GM12801 (cell line): ENCODE results near the gene LITAF.

Experiments
- TF ChIP-seq, protein P1 (sequence below): IDR thresholded peaks from one replicate; pipeline ENCODE4 v1.5.1; 2011; ENCODE audit warnings: control low read depth; ENCODE audit not compliant: insufficient read length; ENCODE audit errors: extremely low read depth

LITAF gene

GRCh38 chr16:11571549-11571948 lies 15.2 kb downstream of the LITAF start:
- TF ChIP-seq, protein P1, sequence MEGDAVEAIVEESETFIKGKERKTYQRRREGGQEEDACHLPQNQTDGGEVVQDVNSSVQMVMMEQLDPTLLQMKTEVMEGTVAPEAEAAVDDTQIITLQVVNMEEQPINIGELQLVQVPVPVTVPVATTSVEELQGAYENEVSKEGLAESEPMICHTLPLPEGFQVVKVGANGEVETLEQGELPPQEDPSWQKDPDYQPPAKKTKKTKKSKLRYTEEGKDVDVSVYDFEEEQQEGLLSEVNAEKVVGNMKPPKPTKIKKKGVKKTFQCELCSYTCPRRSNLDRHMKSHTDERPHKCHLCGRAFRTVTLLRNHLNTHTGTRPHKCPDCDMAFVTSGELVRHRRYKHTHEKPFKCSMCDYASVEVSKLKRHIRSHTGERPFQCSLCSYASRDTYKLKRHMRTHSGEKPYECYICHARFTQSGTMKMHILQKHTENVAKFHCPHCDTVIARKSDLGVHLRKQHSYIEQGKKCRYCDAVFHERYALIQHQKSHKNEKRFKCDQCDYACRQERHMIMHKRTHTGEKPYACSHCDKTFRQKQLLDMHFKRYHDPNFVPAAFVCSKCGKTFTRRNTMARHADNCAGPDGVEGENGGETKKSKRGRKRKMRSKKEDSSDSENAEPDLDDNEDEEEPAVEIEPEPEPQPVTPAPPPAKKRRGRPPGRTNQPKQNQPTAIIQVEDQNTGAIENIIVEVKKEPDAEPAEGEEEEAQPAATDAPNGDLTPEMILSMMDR: no peak

DNA sequence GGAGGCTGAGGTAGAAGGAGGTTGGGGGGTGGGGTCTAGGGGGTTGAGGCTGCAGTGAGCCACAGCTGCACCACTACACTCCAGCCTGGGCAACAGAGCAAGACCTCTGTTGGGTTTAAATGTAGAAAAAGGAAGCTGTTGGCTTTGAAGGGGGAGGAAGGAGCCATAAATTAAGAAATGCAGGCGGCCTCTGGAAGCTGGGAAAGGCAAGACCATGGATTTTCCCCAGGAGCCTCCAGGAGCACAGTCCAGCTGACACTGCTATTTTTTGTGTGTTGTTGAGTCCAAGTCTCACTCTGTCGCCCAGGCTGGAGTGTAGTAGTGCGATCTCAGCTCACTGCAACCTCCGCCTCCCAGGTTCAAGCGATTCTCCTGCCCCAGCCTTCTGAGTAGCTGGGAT lies 15.9 kb downstream of the LITAF start:
- TF ChIP-seq, protein P1: no peak

DNA sequence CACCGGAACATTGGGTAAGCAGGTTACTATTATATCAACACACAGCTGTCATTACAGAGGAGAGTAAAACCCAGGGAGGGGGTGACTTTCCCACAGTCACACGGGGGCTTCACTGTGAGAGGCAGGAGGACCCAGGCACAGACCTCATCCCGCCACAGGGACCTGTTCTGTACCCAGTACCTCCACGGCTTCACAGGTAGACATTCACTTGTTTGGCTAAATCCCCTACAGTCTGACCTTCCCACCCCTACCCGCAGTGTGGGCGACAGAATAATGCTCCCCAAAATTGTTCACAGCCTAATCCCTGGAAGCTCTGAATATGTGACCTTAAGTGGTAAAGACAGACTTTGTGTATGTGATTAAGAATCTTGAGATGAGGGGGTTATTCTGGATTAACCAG lies 16.5 kb downstream of the LITAF start:
- TF ChIP-seq, protein P1: no peak

DNA sequence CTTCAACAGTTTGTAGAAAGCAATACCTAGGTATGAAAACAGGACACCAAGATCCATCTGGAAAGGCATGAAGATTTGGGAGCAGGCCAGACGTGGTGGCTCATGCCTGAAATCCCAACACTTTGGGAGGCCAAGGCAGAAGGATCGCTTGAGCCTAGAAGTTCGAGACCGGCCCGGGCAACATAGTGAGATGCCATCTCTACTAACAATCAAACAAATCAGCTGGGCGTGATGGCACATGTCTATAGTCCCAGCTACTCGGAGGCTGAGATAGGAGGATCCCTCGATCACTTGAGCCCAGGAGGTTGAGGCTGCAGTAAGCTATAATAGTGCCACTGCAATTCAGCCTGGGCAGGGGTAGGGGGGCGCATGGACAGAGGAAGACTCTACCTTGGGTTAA lies 20.3 kb downstream of the LITAF start:
- TF ChIP-seq, protein P1: no peak

DNA sequence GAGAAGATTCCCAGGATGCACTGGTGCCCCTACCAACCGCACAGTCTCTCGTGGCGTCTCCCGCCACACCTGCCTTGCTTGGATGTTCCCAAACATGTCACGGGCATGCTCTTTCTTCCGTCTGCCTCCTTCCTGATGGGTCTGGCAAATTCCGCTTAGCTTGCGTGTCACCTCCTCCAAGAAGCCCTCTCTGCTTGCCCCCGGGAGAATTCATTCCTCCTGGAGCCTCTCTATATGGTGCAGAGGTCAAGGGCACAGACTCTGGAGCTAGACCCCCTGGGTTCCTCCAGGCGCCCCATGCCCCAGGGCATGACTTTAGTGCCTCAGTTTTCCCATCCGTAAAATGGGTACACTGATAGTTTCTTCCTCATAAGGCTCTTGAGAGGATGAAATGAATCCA lies 21.1 kb downstream of the LITAF start:
- TF ChIP-seq, protein P1: no peak

- TF ChIP-seq, protein P1: no peak
Measured at GRCh38 chr16:11564046-11564926, 22.4 kb downstream of the LITAF start.

GRCh38 chr16:11563493-11564040 lies 23.2 kb downstream of the LITAF start:
- TF ChIP-seq, protein P1: no peak
